GM19240 (cell line): ENCODE measurements around the gene CAMK2D.

ENCODE experiments used
- DNase-seq: peaks from one replicate; pipeline ENCODE4 v3.0.0; 2011; ENCODE audit warnings: low spot score; ENCODE audit not compliant: insufficient read length

Gene CAMK2D

GRCh38 chr4:113446019-113446418 is 315.5 kb downstream of the CAMK2D start:
- no peak for DNase-seq

- no peak for DNase-seq
These were observed 316.3 kb downstream of the CAMK2D start for GRCh38 chr4:113445286-113445685.

GRCh38 chr4:113444386-113444785 is 317.2 kb downstream of the CAMK2D start:
- DNase-seq = no peak

GRCh38 chr4:113442826-113443225 is 318.7 kb downstream of the CAMK2D start:
- DNase-seq = no peak

GRCh38 chr4:113440371-113440770 is 321.2 kb downstream of the CAMK2D start:
- no peak for DNase-seq

GRCh38 chr4:113438596-113438995 is 322.9 kb downstream of the CAMK2D start:
- DNase-seq = no peak

GRCh38 chr4:113437129-113437528 is 324.4 kb downstream of the CAMK2D start:
- DNase-seq = no peak

- DNase-seq = no peak
These were observed 325.2 kb downstream of the CAMK2D start for GRCh38 chr4:113436360-113436759.

GRCh38 chr4:113435893-113436292 is 325.6 kb downstream of the CAMK2D start:
- DNase-seq = no peak

- DNase-seq = no peak
These were observed 327.3 kb downstream of the CAMK2D start for GRCh38 chr4:113434247-113434587.

GRCh38 chr4:113433536-113434246 is 327.8 kb downstream of the CAMK2D start:
- no peak for DNase-seq

- DNase-seq = no peak
These were observed 328.4 kb downstream of the CAMK2D start for GRCh38 chr4:113433116-113433515.

GRCh38 chr4:113423631-113424030 is 337.9 kb downstream of the CAMK2D start:
- DNase-seq = no peak

GRCh38 chr4:113420938-113421337 is 340.6 kb downstream of the CAMK2D start:
- no peak for DNase-seq

GRCh38 chr4:113419631-113420030 is 341.9 kb downstream of the CAMK2D start:
- no peak for DNase-seq

GRCh38 chr4:113411496-113411938 is 350.0 kb downstream of the CAMK2D start:
- DNase-seq = no peak

- no peak for DNase-seq
These were observed 350.9 kb downstream of the CAMK2D start for GRCh38 chr4:113410686-113411085.

- DNase-seq = no peak
These were observed 352.4 kb downstream of the CAMK2D start for GRCh38 chr4:113409181-113409580.

- no peak for DNase-seq
These were observed 354.1 kb downstream of the CAMK2D start for GRCh38 chr4:113407409-113407808.

GRCh38 chr4:113406723-113407016 is 354.9 kb downstream of the CAMK2D start:
- DNase-seq = no peak

- DNase-seq = no peak
These were observed 355.4 kb downstream of the CAMK2D start for GRCh38 chr4:113405874-113406722.

GRCh38 chr4:113404841-113405240 is 356.7 kb downstream of the CAMK2D start:
- no peak for DNase-seq

GRCh38 chr4:113404167-113404571 is 357.4 kb downstream of the CAMK2D start:
- DNase-seq = no peak
